DMS 273 (cell line): Measurements from ENCODE around the gene ABCA1.
A peak's percentile ranks its signal among the peaks of the same experiment; 100 is the strongest.
"Not testable (repeated sequence)": the region's sequence is repeated elsewhere in the genome, so short reads cannot be mapped to it uniquely, and the experiment has no call there.

Experiments
- DNase-seq: peaks from one replicate; lab custom pipeline; 2025; ENCODE audit not compliant: unreplicated experiment; lab: John Stamatoyannopoulos, UW

ABCA1 gene

GRCh38 chr9:104872656-104873488, 55.1 kb downstream of the ABCA1 start:
- DNase-seq: no peak

GRCh38 chr9:104871961-104872527, 55.9 kb downstream of the ABCA1 start:
- no peak for DNase-seq

- DNase-seq: no peak
Measured at GRCh38 chr9:104869811-104870210, 58.1 kb downstream of the ABCA1 start.

GRCh38 chr9:104868687-104869404, 59.1 kb downstream of the ABCA1 start:
- DNase-seq: peak; percentile 88

GRCh38 chr9:104868303-104868686, 59.7 kb downstream of the ABCA1 start:
- no peak for DNase-seq

- no peak for DNase-seq
Measured at GRCh38 chr9:104866191-104866590, 61.8 kb downstream of the ABCA1 start.

- no peak for DNase-seq
Measured at GRCh38 chr9:104864675-104865104, 63.3 kb downstream of the ABCA1 start.

GRCh38 chr9:104863180-104863883, 64.6 kb downstream of the ABCA1 start:
- DNase-seq: peak; percentile 83

- DNase-seq: no peak
Measured at GRCh38 chr9:104861397-104861796, 66.6 kb downstream of the ABCA1 start.

- no peak for DNase-seq
Measured at GRCh38 chr9:104860263-104860662, 67.7 kb downstream of the ABCA1 start.

- DNase-seq: no peak
Measured at GRCh38 chr9:104858846-104859245, 69.1 kb downstream of the ABCA1 start.

GRCh38 chr9:104858271-104858670, 69.7 kb downstream of the ABCA1 start:
- no peak for DNase-seq

- DNase-seq: no peak
Measured at GRCh38 chr9:104856413-104856941, 71.5 kb downstream of the ABCA1 start.

- no peak for DNase-seq
Measured at GRCh38 chr9:104855807-104856206, 72.1 kb downstream of the ABCA1 start.

GRCh38 chr9:104855258-104855657, 72.7 kb downstream of the ABCA1 start:
- DNase-seq: not testable (repeated sequence)

GRCh38 chr9:104854613-104855012, 73.3 kb downstream of the ABCA1 start:
- DNase-seq: no peak

GRCh38 chr9:104853683-104854082, 74.3 kb downstream of the ABCA1 start:
- no peak for DNase-seq

- DNase-seq: no peak
Measured at GRCh38 chr9:104853159-104853558, 74.8 kb downstream of the ABCA1 start.

GRCh38 chr9:104851546-104851920, 76.4 kb downstream of the ABCA1 start:
- DNase-seq: no peak

GRCh38 chr9:104850786-104851545, 77.0 kb downstream of the ABCA1 start:
- DNase-seq: no peak
